GF-D8 (cell line): ENCODE data around the gene USP9X.
"Not testable (repeated sequence)": the region's sequence is repeated elsewhere in the genome, so short reads cannot be mapped to it uniquely, and the experiment has no call there.

Experiments
- DNase-seq: peaks from one replicate; lab custom pipeline; 2025; lab: John Stamatoyannopoulos, UW

USP9X gene

GRCh38 chrX:41085512-41085877 lies 250 bp downstream of the USP9X start:
- no peak for DNase-seq

DNA sequence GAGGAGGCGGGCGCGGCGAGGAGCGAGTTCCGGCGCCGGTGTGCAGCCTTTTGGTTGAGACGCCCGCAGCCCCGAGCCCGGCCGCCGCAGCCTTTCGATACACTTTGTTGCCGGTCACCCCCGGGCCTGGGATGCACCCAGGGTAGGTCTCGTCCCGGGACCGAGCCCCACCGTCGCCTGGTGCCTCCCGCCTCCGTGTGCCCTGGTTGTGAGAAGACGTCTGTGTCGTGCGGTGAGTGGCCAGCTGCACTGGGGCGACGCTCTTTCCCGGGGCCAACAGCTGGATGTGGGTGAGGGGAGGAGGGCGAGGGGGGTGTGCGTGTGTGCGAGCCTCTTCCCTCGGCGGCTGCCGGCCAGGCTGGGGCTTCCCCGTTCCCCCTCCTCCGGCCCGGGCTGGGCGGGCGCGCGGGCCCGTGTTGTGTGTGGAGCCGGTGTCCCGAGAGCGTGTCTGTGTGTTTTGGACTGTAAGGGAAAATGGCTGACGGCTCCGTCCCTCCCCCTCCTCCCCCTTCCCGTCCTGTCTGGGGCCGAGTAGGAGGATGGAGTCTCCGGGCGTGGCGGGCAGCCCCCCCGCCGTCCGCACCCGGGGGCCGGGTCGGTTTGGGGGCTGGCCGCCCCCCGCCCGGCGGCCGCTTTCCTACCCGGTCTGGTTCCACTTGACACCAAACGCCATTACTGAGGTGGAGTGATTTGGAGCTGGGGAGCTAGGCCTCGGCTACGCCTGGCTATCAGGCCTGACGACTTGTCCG lies 807 bp downstream of the USP9X start:
- DNase-seq, result no peak

DNA sequence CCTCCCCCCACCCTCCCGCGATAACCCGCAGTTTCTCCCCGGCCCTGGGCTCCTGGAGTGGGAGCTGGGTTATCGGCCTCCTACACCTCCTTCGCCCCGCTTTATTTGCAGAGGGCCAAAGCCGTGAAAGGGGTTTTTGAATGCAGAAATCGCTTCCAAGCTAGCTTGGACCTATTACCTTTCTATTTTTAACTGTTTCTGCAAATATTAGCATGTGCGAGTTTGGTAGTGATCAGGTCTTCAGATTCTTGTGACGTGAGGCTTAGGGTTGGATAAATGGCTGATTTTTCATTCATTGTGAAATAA lies 1.3 kb downstream of the USP9X start:
- no peak for DNase-seq

DNA sequence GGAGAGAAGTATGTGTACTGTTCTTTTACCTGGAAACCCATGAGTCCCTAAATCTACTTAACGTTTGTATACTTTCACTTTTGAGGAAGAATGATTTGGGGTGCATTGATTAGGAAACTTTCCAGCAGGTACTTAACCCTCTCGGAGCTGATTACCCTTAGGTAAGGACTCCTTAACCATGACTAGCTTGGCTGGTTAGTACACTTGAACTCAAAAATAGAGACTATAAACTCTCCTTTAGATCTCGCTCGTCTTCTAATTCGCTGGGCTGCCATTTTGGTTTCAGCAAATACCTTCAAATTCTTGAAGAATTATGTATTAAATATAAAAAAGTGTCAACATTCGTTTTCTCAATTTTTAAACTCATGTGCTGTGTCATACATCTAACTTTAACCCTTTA lies 2.0 kb downstream of the USP9X start:
- DNase-seq, result no peak

DNA sequence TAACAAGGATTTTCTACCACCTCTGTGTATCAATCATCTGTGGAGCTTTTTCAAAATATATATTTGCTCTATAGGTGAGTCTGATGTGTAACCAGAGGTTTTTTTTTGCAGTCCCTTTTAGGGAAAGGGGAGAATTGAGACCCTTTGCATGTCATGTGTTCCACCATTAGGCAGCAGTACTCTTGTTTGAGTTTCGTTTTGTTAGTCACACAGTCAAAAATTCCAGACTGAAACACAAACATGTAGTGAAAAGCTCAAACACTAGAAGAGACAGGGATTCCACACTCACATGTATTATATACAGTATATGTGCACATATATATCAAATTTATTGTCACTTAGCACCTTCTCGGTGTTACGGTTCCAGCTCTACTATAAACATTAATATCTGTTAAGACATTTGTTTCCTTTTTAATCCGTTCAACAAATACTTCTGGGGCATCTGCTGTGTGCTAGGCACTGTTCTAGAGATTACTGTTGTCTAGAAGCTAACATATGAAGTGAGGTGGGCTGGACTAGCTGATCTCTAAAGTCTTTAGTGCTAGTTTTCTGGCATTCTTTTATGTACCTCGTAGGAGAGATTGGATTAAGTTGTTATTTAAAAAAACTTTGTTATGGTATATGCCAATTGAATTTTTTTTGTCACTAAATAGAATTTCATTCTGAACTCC lies 5.5 kb downstream of the USP9X start:
- DNase-seq, result no peak

GRCh38 chrX:41092776-41093175 lies 7.5 kb downstream of the USP9X start:
- no peak for DNase-seq

DNA sequence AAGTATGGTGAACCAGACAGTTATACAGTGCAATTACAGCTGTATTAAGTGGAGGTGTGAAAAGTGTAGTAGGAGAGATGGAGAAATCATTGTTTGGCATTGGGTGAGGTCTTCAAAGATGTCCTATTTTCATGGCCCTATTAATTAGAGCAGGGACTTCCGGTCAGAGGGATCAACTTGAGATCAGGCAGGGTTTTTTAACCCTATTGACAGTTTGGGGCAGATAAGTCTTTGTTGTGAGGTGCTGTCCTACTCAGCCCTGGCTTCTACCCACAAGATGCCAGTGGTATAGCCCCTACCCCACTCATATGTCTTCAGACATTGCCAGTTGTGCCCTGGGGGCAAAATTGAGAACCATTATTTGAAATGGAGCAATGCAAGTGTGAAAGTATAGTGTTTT lies 9.9 kb downstream of the USP9X start:
- DNase-seq, result no peak

- DNase-seq, result no peak
Observed at GRCh38 chrX:41095908-41096307, 10.7 kb downstream of the USP9X start.

GRCh38 chrX:41096339-41096955 lies 11.2 kb downstream of the USP9X start:
- no peak for DNase-seq

- DNase-seq, result no peak
Observed at GRCh38 chrX:41097326-41097725, 12.1 kb downstream of the USP9X start.

GRCh38 chrX:41100200-41100599 lies 15.0 kb downstream of the USP9X start:
- no peak for DNase-seq

GRCh38 chrX:41100819-41101218 lies 15.6 kb downstream of the USP9X start:
- no peak for DNase-seq

GRCh38 chrX:41105005-41105404 lies 19.8 kb downstream of the USP9X start:
- no peak for DNase-seq

- not testable (repeated sequence) for DNase-seq
Observed at GRCh38 chrX:41106257-41106656, 21.0 kb downstream of the USP9X start.

DNA sequence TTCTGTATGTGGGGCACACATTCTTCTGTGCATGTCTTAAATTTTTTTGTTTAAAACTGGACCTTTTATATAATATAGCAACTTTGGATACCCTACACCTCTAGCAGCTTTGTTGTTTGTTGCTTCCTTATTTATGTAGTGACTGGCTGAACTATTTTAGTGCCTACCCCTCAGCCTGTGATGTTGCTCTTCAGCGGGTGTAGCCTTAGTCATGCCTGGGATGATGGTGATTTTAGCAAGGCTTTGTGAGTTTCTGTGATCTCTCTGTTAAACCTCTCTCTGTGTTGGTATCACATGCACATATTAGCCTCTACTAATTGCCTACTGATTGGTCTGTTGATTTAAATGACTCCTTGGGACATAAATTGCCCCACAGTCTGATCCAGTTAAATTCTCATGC lies 22.8 kb downstream of the USP9X start:
- DNase-seq, result no peak

- DNase-seq, result no peak
Observed at GRCh38 chrX:41108463-41109205, 23.4 kb downstream of the USP9X start.

DNA sequence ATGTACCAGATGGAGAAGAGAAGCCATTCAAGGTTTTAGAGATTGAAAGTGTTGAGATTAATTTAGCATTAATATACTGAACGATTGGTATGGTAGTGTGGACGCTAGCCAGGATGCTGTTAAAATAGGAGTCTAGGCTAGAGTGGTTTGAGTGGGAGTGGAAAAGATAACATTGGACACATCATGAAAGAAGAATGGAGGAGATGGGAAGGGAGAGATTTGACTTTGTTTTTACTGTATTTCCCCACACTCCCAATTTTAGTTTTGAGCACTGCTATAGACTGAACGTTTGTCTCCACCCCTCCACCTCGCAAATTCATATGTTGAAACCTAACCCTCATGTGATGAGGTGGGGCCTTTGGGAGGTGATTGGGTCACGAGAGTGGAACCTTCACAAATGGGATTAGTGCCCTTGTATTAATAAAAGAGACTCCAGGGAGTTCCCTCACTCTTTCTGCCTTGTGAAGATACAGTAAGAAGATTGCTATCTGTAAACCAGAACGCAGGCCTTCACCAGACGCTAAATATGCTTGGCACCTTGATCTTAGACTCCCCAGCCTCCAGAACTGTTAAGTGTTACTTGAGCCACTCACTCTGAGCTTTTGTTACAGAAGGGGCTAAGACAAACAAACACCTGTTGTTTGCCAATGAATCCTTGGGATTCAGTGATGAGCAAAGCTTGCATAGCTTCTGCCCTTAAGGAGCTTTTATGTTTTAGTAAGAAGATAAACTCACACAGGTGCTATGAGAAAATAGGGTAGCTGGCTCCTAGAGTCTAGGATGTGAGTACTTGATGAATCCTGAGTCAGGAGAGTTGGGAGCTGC lies 25.8 kb downstream of the USP9X start:
- DNase-seq, result no peak

GRCh38 chrX:41115104-41115425 lies 29.8 kb downstream of the USP9X start:
- not testable (repeated sequence) for DNase-seq

- no peak for DNase-seq
Observed at GRCh38 chrX:41116948-41117347, 31.7 kb downstream of the USP9X start.

- DNase-seq, result no peak
Observed at GRCh38 chrX:41118156-41118555, 32.9 kb downstream of the USP9X start.

- DNase-seq, result no peak
Observed at GRCh38 chrX:41119803-41120202, 34.6 kb downstream of the USP9X start.

GRCh38 chrX:41121766-41122165 lies 36.5 kb downstream of the USP9X start:
- no peak for DNase-seq
